ENCODE data around the gene FGGY.
"Not testable (repeated sequence)": the region's sequence is repeated elsewhere in the genome, so short reads cannot be mapped to it uniquely, and the experiment has no call there.

The FGGY gene

GRCh38 chr1:59494145-59494833 lies 197.4 kb downstream of the FGGY start:
- DNase-seq, result no peak

DNA sequence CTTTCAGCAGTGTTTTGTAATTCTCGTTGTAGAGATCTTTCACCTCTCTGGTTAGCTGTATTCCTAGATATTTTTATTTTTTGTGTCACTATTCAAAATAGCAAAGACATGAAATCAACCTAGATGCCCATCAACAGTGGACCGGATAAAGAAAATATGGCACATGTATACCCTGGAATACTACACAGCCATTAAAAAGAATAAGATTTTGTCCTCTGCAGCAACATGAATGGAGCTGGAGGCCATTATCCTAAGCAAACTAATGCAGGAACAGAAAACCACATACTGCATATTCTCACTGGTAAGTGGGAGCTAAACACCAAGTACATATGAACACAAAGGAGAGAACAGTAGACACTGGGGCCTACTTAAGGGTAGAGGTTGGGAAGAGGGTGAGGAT lies 199.3 kb downstream of the FGGY start:
- DNase-seq, result not testable (repeated sequence)

DNA sequence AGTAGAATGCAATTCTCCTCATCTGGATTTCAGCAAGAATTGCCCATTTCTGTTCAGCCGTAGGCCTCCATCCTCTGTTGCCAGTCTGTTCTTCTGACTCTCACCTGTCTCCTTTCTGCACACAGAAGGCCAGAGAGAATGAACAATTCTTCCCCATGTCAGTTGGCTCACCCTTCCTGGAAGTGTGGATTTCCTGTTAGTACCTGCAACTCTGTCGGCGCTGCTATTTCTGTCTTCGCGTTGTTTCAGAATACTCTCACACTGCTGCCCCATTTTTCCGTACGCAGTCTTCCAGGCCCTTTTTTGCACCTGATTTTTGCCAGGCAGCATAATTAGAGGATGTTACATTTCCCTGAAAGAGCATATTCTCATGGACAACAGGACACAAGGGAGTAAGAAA lies 200.7 kb downstream of the FGGY start:
- no peak for DNase-seq

DNA sequence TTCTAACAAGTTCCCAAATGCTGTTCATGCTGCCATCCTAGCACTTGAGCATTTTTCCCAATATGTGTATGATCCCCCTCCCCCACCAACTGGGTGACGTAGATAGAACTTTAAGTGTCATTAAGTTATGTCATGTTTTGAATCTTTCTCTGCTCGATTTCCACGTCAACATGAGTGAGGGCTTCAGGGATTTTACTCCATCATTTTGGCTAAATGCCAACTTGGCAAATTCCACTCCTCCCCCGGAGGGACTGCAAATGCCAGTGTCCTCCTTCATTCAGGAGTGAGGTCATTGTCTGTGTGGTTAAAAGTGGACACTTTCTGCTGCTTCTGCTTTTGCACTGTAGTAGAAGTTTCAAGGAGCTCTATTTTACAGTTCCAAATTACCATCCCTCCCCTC lies 201.7 kb downstream of the FGGY start:
- no peak for DNase-seq

DNA sequence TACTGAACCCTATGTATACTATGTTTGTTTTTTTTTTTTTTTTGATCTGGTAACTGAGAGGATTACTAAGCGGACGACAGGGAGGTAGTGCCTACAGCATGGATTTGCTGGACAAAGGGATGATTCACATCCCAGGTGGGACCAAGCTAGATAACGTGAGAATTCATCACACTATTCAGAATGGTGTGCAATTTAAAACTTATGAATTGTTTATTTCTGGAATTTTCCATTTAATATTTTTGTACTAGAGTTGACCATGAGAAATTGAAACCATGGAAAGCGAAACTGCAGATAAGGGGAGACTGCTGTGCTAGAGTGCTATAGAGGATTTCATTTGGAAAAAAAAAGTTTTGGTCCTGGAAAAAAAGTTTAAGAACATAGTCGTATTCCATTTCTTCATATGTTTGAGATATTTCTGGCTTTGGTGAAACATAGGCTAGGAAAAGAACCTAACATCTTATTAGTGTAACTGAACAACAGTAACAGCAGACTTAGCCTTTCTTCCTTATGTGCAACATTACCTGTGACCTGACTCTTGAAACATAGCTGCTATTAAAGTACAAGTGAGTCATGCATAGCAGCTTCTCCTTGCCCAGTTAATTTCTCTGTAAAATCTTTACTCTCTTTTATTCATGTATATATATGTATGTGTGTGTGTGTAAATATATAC lies 202.5 kb downstream of the FGGY start:
- no peak for DNase-seq

DNA sequence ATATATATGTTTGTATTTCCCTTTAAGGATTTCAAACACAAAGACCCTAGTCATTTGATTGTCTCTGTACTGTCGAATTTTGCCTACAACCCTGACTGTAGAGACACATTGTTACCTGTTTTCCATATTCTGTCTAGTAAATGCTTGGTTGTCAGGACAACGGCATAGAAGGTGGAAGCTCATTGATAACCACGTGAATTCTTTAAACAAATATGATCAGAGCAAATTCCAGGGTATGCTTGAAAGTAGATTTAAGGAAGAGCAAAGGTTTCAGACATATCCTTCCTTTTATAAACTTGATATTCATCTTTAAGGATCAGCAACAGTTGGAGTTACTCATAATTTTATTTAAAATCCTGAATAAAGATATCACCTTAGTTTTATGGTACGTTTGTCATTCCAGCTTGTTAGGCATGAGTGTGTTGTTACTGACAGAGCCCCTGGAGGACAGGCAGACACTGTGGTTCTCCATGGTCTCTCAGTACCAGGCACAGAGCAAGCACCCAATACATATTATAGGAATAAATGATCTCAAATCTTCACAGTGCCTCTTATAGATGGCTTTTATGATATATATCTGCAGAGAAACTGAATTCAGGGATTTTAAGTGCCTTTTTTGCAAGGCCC lies 203.2 kb downstream of the FGGY start:
- DNase-seq, result no peak

DNA sequence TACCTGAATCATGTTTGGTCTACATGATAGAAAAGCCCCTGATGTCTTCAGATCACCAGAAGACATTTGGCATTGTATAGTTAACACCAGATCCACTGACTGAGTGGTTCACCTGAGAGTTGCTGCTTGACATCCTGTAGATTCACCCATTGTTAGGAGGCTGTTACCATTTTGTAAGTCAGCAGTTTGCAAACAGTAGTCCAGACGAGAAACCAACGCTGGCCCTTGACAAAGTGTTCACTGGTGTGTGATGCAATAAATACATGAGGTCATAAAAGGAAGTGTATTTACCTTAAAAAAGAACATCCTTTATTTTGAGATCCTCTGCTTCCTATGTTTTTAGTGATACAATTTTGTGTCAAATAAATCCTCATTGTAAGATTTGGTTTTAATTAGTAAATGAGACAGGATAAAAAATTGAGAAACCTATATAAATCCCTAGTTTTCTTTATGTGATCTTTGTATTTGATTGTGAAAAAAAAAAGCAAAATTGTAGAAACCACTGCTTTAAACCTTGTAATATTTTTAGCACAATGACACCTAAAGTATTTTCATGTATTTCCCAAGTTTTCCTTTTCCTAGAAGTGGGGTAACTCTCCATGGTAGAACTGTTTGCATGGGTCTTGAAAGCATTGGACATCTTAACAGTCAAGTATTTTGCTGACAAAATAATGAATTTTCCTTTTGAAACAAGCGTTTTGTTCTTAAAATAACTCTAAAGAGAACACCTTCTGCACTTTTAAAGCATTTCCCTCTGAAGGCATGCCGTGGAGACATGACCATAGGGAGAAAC lies 204.3 kb downstream of the FGGY start:
- no peak for DNase-seq

DNA sequence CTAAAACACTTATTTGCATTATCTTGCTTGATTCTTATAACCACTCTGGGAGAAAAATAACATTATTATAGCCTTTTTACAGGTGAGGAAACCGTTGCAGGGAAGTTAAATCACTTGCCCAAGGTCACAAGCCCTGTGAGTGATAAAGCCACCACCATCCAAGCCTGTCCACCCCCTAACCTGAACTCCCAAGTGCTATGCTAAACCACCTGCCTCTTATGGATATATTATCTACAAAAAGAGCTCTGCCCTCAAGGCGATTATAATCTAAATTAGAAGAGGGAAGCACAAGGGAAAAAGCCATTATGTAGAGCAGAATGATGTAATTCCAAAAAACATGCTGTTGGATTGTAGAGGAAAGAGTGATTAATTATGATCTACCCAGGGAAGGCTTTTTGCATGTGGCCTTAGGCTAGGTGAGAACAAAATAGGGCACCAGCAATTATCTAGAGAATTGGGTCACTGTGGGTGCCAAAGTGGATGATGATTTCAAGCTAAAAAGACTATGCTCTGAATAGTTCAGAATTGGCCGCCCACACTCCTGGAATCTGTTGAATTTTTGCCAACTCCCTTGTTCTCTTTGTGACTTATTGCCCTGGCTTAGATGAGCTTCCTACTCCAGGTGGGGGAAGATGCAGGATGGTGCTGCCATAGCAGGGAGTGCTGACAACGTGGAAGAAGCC lies 205.3 kb downstream of the FGGY start:
- DNase-seq, result no peak

GRCh38 chr1:59504276-59504675 lies 207.4 kb downstream of the FGGY start:
- no peak for DNase-seq

- no peak for DNase-seq
These were observed 208.7 kb downstream of the FGGY start for GRCh38 chr1:59505596-59506028.

- no peak for DNase-seq
These were observed 210.1 kb downstream of the FGGY start for GRCh38 chr1:59506952-59507351.

GRCh38 chr1:59509341-59509875 lies 212.5 kb downstream of the FGGY start:
- DNase-seq, result no peak

DNA sequence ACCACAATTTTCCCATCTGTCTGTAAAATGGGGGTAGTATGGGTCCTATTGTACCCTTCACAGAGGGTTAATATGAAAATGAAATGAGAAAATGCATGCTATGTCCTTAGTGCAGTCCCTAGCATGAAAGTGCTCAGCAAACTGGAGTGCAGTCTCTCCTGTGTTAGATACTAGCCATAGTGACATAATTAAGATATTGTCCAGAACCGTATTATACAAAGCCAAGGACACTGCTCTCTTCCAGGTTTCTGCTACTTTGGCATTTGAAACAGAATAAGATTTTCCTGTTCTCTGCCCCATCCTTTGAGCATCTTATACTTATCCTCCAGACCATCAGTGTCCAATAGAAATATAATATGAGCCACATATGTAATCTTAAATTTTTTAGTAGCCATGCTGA lies 213.4 kb downstream of the FGGY start:
- no peak for DNase-seq

GRCh38 chr1:59511476-59512465 lies 214.9 kb downstream of the FGGY start:
- DNase-seq, result no peak

DNA sequence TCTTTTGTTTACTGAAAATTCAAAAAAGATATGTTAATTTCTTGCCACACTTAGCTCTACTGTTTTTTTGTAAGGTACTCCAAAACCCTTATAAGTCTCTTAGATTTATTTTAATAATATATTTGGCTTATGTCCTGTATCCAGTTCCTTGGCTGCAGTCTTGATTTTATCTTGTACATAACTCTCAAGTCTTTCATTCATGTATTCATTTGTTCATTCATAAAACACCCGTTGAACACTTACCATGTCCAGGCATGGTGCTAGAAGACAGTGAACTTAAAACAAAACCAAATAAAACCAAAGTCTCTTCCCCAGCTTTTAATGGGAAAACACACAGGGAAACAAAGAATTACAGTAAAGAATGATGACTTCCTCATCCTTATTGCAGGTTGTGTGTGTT lies 215.8 kb downstream of the FGGY start:
- DNase-seq, result no peak

DNA sequence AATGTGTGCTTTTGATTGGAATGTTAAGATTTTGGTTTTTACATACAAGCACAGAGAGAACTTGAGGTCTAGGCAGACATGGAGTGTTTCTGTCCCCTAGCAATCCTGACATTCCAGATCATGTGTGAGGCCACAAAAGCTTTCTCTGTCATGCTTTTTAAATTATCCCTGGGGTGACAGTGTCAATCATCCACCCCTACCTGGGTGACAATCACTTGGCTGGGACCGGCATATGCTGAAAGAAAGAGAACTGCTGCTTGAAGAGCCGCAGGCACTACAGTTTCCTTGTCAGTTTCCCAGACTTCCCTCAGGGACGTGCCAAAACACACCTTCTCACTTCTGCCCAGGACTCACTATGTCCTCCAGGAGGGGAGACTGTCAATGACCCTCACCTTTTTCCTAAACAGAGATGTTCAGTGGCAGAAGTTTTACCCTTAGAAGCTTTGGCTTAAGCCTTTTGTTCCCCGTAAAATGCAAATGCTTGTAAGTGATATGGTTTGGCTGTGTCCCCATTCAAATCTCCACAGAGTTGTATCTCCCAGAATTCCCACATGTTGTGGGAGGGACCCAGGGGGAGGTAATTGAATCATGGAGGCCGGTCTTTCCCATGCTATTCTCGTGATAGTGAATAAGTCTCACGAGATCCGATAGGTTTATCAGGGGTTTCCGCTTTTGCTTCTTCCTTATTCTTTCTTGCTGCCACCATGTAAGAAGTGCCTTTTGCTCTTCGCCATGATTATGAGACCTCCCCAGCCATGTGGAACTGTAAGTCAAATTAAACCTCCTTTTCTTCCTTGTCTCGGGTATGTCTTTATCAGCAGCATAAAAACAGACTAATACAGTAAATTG lies 217.4 kb downstream of the FGGY start:
- no peak for DNase-seq

DNA sequence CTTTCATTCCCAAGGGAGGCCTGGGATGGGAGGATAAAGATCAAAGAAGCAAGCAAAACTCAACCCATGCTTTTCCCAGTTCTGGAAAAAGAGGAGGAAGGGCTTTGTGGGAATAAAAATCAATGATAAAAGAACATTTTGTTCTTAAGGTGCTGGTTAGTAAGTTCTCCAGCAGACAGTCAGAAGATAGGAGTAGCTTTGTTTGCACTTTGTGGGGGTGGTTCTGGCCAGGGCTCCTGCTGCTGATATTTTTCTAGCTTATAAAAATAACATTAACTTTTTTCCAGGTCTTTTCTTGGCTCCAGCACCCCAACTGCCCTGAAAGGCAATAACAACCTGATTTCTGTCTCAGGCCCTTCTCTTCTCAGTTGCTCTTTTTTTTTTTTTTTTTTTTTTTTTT lies 220.0 kb downstream of the FGGY start:
- no peak for DNase-seq

DNA sequence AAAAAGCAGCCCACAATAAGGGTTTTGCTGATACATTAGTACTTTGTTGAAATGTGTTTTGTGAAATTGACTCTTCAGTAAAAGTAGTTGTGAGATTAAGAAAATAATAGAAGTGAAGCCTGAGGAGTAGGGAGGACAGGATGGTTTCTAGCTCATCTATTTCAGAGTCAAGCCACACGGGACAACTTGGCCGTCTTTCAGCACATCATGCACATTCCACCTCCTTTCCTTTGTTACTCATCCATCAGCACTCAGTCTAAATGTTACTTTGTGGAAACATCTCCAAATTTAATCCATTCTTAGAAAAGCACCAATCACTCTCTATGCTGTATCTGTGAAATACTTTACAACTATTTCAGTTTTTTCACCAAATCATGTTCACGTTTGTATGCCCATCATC lies 223.3 kb downstream of the FGGY start:
- no peak for DNase-seq

- DNase-seq, result no peak
These were observed 224.0 kb downstream of the FGGY start for GRCh38 chr1:59520827-59521418.

DNA sequence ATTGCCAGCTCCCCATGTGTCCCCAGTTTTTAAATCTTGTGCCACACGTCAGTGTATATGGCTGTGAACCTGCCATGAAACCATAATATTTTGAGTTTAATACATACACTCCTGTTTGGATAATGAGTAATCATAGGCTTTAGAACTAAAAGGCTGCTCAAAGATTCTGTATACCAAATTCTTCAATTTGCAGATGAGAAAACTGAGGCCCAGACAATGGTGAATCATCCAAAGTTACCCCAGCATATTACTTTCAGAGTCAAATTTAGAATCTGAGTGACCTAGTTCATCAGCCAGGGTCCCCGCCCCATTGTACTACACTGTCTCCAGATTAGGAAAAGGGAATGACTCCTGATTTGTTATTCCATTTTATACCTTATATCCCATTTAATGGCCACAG lies 224.6 kb downstream of the FGGY start:
- no peak for DNase-seq
